Right atrium auricular region (tissue), 2 donors: Measurements from ENCODE around the gene RAB9A. TPM values are rescaled to one million over a fixed set of nuclear protein-coding genes. Genes with fewer than 3 reads are reported as not detected.

Experiments used
- DNase-seq: peaks from one replicate; pipeline ENCODE4 v3.0.0-alpha.2; 2019; ENCODE audit warnings: low spot score
- H3K27ac ChIP-seq, 2 donors: fragments of 200-600 bp; sonication (generic); 1 replicate in 1 of 2; 2 replicates in 1 of 2; pipeline ENCODE4 v1.5.1; 2016 to 2019
- H3K27me3 ChIP-seq, 2 donors: fragments of 200-600 bp; sonication (generic); one replicate each; pipeline versions ENCODE4 v1.5.1 to v1.6.0; 2017 to 2019
- H3K36me3 ChIP-seq: fragments of 200-600 bp; sonication (generic); one replicate; pipeline ENCODE4 v1.5.1; 2016
- H3K4me1 ChIP-seq, 2 donors: fragments of 200-600 bp; sonication (generic); one replicate each; pipeline versions ENCODE4 v1.5.1 to v1.6.0; 2017 to 2019
- H3K4me3 ChIP-seq, 2 donors: fragments of 200-600 bp; sonication (generic); 1 replicate in 1 of 2; 2 replicates in 1 of 2; pipeline ENCODE4 v1.5.1; 2017 to 2019; ENCODE audit warnings: mild to moderate bottlenecking in 1 of 2, moderate library complexity in 1 of 2
- H3K9me3 ChIP-seq, 2 donors: fragments of 200-600 bp; sonication (generic); one replicate each; pipeline ENCODE4 v1.5.1; 2019
- total RNA-seq, 2 donors: library from RNA; depleted of rRNA; stranded (reverse); fragments of >200 nt; gene quantifications; one replicate each; pipeline ENCODE4 v1.1.0, GENCODE V29; 2016
- TF ChIP-seq, protein P1 (sequence below), 2 donors: fragments of 200-600 bp; sonication (generic); IDR thresholded peaks; one replicate each; pipeline ENCODE4 v1.5.1; 2019; ENCODE audit warnings: antibody characterized with exemption in 2 of 2

RAB9A gene
- total RNA-seq, 2 donors from 2014 or later, result 25.6 to 26.1 TPM

DNA sequence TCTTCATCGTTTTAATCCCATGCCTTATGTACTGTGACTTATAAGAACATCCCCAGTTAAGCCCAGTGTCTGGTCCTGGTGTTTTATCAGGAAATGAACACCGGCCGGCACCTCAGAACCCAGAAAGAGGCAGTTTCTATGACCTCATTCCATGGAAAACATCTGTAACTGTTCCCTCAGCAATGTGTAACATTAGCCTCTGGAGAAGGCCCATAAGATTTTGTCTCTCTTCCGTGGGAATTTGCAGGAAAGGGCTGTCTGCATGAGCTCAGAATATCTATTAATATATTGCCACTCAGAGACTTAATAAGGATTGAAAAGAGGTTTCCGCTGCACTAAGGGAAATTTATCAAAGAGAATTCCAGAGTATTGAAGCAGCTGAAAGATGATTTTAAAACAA, 39.1 kb upstream of the RAB9A start:
- no peak for DNase-seq
- Histone ChIP-seq H3K4me1 (peaks cover 0 to 17% of the 10 kb centered on the region in 2 donors), H3K36me3 (no peaks in the 10 kb centered on the region), H3K4me3 (no peak overlapping the region), H3K27ac (no peak overlapping the region), H3K27me3 (no peaks in the 10 kb centered on the region), H3K9me3 (no peaks in the 10 kb centered on the region)
- TF ChIP-seq, protein P1, sequence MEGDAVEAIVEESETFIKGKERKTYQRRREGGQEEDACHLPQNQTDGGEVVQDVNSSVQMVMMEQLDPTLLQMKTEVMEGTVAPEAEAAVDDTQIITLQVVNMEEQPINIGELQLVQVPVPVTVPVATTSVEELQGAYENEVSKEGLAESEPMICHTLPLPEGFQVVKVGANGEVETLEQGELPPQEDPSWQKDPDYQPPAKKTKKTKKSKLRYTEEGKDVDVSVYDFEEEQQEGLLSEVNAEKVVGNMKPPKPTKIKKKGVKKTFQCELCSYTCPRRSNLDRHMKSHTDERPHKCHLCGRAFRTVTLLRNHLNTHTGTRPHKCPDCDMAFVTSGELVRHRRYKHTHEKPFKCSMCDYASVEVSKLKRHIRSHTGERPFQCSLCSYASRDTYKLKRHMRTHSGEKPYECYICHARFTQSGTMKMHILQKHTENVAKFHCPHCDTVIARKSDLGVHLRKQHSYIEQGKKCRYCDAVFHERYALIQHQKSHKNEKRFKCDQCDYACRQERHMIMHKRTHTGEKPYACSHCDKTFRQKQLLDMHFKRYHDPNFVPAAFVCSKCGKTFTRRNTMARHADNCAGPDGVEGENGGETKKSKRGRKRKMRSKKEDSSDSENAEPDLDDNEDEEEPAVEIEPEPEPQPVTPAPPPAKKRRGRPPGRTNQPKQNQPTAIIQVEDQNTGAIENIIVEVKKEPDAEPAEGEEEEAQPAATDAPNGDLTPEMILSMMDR (IDR thresholded peaks at IDR 0.05), result no peak

DNA sequence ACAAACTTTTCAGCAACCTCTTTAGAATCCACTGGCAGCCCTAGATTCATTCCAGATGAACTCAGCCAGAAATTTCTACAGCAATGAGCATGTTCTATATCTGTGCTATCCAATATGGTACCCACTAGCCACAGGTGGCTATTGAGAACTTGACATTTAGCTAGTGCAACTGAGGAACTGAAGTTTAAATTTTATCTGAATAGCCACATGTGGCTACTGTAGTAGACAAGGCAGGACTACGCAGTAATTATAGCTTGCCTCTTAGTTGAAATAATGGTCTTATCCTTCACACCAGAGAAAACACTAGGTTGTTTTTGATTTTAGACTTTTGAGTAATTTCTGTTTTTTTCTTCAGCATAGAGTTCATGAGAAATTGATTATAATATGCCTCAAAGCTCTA, 38.6 kb upstream of the RAB9A start:
- no peaks in the 10 kb centered on the region for H3K27me3 ChIP-seq
- no peak for DNase-seq
- no peaks in the 10 kb centered on the region for H3K9me3 ChIP-seq
- H3K36me3 ChIP-seq, result no peaks in the 10 kb centered on the region
- TF ChIP-seq, protein P1 (IDR thresholded peaks at IDR 0.05), result no peak
- no peak overlapping the region for H3K4me3 ChIP-seq
- H3K27ac ChIP-seq, result no peak overlapping the region
- peaks cover 0 to 17% of the 10 kb centered on the region in 2 donors for H3K4me1 ChIP-seq

DNA sequence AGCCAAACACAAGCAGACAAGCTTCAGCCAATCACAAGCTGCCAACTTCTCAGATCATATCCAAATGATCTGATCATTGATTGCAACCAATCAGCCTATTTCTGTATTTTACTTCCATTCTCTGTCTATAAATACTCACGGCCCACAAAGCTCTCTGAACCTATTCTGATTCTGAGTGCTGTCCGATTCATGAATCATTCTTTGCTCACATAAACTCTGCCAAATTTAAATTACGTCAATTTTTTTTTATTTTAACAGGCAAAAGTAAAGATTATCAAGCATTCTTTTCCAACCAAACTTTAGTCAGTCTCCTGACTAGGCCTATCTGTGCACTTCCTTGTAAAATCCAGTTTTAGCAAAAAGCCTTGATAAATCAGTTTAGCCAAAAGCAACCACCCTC, 37.8 kb upstream of the RAB9A start:
- Histone ChIP-seq H3K27me3 (no peaks in the 10 kb centered on the region), H3K27ac (no peak overlapping the region)
- TF ChIP-seq, protein P1 (IDR thresholded peaks at IDR 0.05), result no peak

DNA sequence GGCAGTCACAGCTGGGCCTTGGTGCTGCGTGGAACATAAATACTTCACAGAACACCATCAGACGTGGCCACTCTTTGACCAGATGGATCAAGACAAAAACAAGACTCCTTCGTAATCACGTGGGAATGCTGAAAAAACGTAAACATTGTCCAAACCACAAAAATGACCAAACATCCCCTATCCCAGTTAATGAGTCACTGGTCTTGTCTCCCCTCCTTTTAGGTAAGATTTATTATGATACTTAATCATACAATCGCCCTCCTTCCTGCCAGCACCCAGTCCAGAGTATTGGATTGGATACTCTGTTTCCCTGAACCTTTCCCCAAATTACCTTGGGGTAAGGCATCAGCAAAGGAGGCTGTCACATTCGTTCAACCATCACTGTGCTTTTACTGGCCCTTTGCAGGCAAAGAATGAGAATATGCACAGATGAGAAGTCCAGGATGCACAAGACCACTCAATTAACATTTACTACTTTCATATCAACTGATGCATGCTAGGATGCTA, 36.6 kb upstream of the RAB9A start:
- no peak for DNase-seq
- Histone ChIP-seq H3K27me3 (no peaks in the 10 kb centered on the region), H3K4me3 (peak overlapping the region; percentile 15 to 54), H3K4me1 (peaks cover 0 to 17% of the 10 kb centered on the region in 2 donors), H3K36me3 (no peaks in the 10 kb centered on the region), H3K27ac (peak overlapping the region; percentile 83 to 92), H3K9me3 (no peaks in the 10 kb centered on the region)
- TF ChIP-seq, protein P1 (IDR thresholded peaks at IDR 0.05), result no peak

More for the DNA sequence above, 37.8 kb upstream of the RAB9A start:
- H3K36me3 ChIP-seq, result no peaks in the 10 kb centered on the region
- no peak for DNase-seq
- peaks cover 0 to 17% of the 10 kb centered on the region in 2 donors for H3K4me1 ChIP-seq
- H3K4me3 ChIP-seq, result no peak overlapping the region
- H3K9me3 ChIP-seq, result no peaks in the 10 kb centered on the region

DNA sequence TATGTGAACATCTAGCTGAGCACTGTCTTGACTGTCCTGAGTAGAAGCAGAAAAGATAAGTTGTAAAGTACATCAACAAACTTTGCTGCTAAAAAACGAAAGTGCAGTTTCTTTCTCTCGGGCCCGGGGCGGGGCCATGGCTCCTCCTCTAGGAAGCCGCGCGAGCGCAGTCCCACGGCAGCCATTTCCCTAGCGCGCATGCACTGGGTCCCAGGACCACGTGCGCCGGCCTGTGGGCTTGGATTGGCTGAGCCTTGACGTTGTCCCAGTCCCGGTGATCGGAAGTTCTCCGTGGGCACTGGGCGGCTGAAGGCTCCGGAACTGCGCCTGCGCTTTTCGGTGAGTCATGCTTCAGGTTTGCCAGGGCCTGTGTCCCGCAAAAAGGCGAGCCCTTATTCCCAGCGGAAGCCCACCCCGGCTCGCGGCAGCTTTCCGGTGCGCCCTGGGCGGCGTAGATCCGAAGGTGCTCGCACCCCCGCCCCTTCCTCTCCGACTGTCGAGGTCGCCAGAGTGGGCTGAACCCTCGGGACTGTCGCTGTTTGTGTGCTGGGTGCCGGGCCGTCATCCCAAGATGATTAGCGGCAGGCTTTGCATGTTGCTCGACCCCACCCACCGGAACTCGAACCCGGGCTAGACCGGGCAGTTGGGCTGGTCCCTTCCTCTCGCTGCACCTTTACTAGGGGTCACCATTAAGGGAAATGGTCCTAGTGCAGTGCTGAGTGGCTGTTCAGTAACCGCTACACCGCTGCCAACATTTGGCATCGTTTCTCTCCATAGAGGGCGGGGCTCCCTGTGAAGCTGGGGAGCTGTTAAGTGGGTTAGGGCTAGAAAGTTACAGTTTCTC, 35.9 kb upstream of the RAB9A start, which contains the start of gene TCEANC:
Gene TCEANC (plus strand): TSS at position 292 of the 844 bp plus-strand sequence. CDS start 9,368 bp downstream, outside the sequence.
- Histone ChIP-seq H3K4me1 (peaks cover 0 to 17% of the 10 kb centered on the region in 2 donors), H3K4me3 (peak within 1 kb of the TSS; percentile 52 to 54), H3K36me3 (no peaks in the 10 kb centered on the region), H3K9me3 (no peaks in the 10 kb centered on the region), H3K27me3 (no peaks in the 10 kb centered on the region), H3K27ac (peak within 1 kb of the TSS; percentile 83 to 92)
- DNase-seq, result peak; percentile 98
- TF ChIP-seq, protein P1 (IDR thresholded peaks at IDR 0.05), result no peak
